ENCODE data around the gene MICAL1.

DNA sequence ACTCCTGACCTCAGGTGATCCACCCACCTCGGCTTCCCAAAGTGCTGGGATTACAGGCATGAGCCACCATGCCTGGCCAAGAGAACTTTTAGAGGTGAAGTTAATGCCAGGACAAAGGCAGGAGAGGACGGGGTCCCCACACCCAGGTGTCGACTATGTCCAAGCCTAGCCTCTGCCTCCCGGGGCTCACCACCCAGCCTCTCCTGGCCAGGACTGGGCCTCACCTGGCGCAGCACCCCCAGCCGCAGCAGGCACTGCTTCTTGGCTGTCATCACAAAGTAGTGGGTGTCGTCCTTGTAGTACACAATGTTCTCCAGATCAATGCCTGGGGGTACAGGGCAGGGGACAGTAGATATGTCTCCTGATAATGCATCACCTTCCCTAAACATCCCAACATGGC is 4.2 kb downstream of the MICAL1 start:
- TF ChIP-seq EP300 (IDR thresholded peaks at IDR 0.05) (no peak), POLR2A (IDR thresholded peaks at IDR 0.05) (no peak), POLR2AphosphoS5 (IDR thresholded peaks at IDR 0.05) (no peak)
- TF ChIP-seq, protein P1, sequence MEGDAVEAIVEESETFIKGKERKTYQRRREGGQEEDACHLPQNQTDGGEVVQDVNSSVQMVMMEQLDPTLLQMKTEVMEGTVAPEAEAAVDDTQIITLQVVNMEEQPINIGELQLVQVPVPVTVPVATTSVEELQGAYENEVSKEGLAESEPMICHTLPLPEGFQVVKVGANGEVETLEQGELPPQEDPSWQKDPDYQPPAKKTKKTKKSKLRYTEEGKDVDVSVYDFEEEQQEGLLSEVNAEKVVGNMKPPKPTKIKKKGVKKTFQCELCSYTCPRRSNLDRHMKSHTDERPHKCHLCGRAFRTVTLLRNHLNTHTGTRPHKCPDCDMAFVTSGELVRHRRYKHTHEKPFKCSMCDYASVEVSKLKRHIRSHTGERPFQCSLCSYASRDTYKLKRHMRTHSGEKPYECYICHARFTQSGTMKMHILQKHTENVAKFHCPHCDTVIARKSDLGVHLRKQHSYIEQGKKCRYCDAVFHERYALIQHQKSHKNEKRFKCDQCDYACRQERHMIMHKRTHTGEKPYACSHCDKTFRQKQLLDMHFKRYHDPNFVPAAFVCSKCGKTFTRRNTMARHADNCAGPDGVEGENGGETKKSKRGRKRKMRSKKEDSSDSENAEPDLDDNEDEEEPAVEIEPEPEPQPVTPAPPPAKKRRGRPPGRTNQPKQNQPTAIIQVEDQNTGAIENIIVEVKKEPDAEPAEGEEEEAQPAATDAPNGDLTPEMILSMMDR (IDR thresholded peaks at IDR 0.05): no peak
